Keratinocyte (primary cell): ENCODE results near the gene GRIK4.

Source experiments
- CTCF ChIP-seq, 3 experiments: IDR thresholded peaks in 1 of 3; conservative IDR thresholded peaks in 1 of 3; optimal IDR thresholded peaks in 1 of 3; 2 replicates in 2 of 3; 3 replicates in 1 of 3; pipeline versions ENCODE3 to v1.5.1; 2011; ENCODE audit warnings: low read length in 3 of 3, mild to moderate bottlenecking in 3 of 3, moderate library complexity in 2 of 3, control low read depth in 1 of 3, inconsistent platforms in 1 of 3; ENCODE audit not compliant: insufficient read depth in 2 of 3; ENCODE audit errors: extremely low read depth in 1 of 3
- EZH2 ChIP-seq: IDR thresholded peaks from one replicate; pipeline ENCODE4 v1.6.1; 2012; ENCODE audit warnings: inconsistent platforms, mild to moderate bottlenecking, low read length, moderate library complexity

- TF ChIP-seq CTCF (optimal IDR thresholded peaks at IDR 0.05 in 1 of 3, IDR thresholded peaks at IDR 0.05 in 1 of 3, conservative IDR thresholded peaks at IDR 0.05 in 1 of 3; ENCODE audit: extremely low read depth in 1 of 3, insufficient read depth in 2 of 3, low read length in 3 of 3) (no peak), EZH2 (no peak)
These were observed 40.4 kb upstream of the GRIK4 start for GRCh38 chr11:120471131-120471530.
